Measurements from ENCODE around the gene FAM162B. TPM values are rescaled to one million over a fixed set of nuclear protein-coding genes. Genes with fewer than 3 reads are reported as not detected.

FAM162B gene
- 0.30 TPM in 1 of 2 replicates, not detected in the other for total RNA-seq

DNA sequence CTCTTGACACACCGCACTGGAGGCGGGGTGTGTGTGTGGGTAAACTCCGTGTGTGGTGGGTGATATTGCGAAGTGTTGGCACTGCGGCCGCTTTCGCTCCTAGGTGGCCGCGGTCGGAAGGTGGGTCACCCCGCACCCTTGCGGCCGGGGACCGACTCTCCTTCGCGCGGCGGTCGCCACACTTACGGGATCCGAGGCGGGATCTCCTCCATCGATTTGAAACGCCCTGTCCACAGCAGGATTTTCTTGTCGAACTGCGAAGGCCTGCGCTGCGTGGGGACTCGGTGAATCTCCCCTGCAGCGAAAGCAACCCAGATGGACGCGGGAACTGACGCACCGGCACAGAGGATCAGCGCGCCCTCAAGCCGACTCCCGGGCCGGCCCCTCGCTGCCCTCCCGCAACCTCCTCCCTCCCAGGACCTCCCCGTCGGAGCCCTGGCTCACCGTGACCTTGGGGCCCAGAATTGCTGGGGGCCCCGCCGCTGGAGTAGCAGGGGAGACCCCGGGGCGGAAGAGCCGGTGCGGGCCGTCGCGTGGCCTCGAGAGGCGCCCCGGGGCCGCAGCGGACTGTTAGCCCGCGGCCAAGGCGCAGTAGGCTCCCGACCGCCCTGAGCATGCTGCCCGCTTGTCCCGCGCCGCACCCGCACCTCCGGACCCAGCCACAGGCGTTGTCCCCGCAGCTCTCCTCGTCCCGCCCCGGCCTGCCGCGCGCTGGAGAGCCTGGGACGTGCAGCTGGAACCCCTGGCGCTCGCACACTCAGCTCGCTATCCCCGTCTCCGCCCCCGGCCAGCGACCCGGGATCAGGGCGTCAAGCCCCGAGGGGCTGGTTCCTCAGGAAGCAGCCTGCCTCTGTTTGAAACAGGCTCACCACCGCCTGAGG, at the start of gene FAM162B:
Gene FAM162B, minus strand, starts transcription at position 759 of the 881 bp plus-strand sequence. Its CDS starts 143 bp downstream, at position 616.

Other genes with a start within 250 kb of the FAM162B start
- gene TRAPPC3L, start 220.0 kb downstream of the FAM162B start, total RNA-seq = under 0.01 TPM in 1 of 2 replicates, not detected in the other
- gene CALHM4, start 212.0 kb downstream of the FAM162B start, total RNA-seq = under 0.01 and 0.46 TPM in 2 replicates
- gene RWDD1, start 194.2 kb downstream of the FAM162B start, total RNA-seq = 23.7 and 33.6 TPM in 2 replicates
- gene RSPH4A, start 149.2 kb downstream of the FAM162B start, total RNA-seq = under 0.01 TPM in 1 of 2 replicates, not detected in the other
- gene ZUP1, start 97.0 kb downstream of the FAM162B start, total RNA-seq = 15.3 and 19.0 TPM in 2 replicates
- 6.2 and 10.6 TPM in 2 replicates for gene KPNA5, start 84.5 kb downstream of the FAM162B start, total RNA-seq
- gene GPRC6A, start 63.4 kb upstream of the FAM162B start, total RNA-seq = not detected in 2 replicates
- gene RFX6, start 111.5 kb upstream of the FAM162B start, total RNA-seq = not detected in 2 replicates

All from epithelial cell of umbilical artery (primary cell).